NCI-H2171 treated with DMSO at 0.1 percent for 48 hours (cell line): ENCODE data around the gene RIMS1.
A peak's percentile ranks its signal among the peaks of the same experiment; 100 is the strongest.

Experiments
- DNase-seq: peaks from one replicate; lab custom pipeline; 2025; lab: John Stamatoyannopoulos, UW

Gene RIMS1

GRCh38 chr6:72348926-72349325 is 462.6 kb downstream of the RIMS1 start:
- no peak for DNase-seq

- DNase-seq, result no peak
These were observed 464.0 kb downstream of the RIMS1 start for GRCh38 chr6:72350296-72350881.

- DNase-seq, result no peak
These were observed 477.7 kb downstream of the RIMS1 start for GRCh38 chr6:72363844-72364740.

GRCh38 chr6:72365773-72366172 is 479.4 kb downstream of the RIMS1 start:
- no peak for DNase-seq

- DNase-seq, result no peak
These were observed 481.1 kb downstream of the RIMS1 start for GRCh38 chr6:72367439-72367838.

GRCh38 chr6:72371473-72371872 is 485.1 kb downstream of the RIMS1 start:
- no peak for DNase-seq

GRCh38 chr6:72374172-72374571 is 487.8 kb downstream of the RIMS1 start:
- no peak for DNase-seq

GRCh38 chr6:72374857-72375256 is 488.5 kb downstream of the RIMS1 start:
- DNase-seq, result no peak

GRCh38 chr6:72376736-72377135 is 490.4 kb downstream of the RIMS1 start:
- DNase-seq, result no peak

- DNase-seq, result no peak
These were observed 494.7 kb downstream of the RIMS1 start for GRCh38 chr6:72381076-72381475.

- DNase-seq, result no peak
These were observed 496.5 kb downstream of the RIMS1 start for GRCh38 chr6:72382602-72383529.

- DNase-seq, result no peak
These were observed 500.0 kb downstream of the RIMS1 start for GRCh38 chr6:72386324-72386723.

GRCh38 chr6:72389698-72390097 is 503.3 kb downstream of the RIMS1 start:
- DNase-seq, result no peak

- no peak for DNase-seq
These were observed 504.2 kb downstream of the RIMS1 start for GRCh38 chr6:72390548-72390947.

GRCh38 chr6:72401865-72402264 is 515.5 kb downstream of the RIMS1 start:
- no peak for DNase-seq

GRCh38 chr6:72403413-72403812 is 517.1 kb downstream of the RIMS1 start:
- DNase-seq, result no peak

- no peak for DNase-seq
These were observed 520.2 kb downstream of the RIMS1 start for GRCh38 chr6:72406517-72406916.

- no peak for DNase-seq
These were observed 524.4 kb downstream of the RIMS1 start for GRCh38 chr6:72410769-72411168.

GRCh38 chr6:72411872-72412708 is 525.7 kb downstream of the RIMS1 start:
- peak; percentile 68 for DNase-seq

- no peak for DNase-seq
These were observed 526.3 kb downstream of the RIMS1 start for GRCh38 chr6:72412709-72413044.

- no peak for DNase-seq
These were observed 527.5 kb downstream of the RIMS1 start for GRCh38 chr6:72413884-72414283.

- DNase-seq, result no peak
These were observed 528.3 kb downstream of the RIMS1 start for GRCh38 chr6:72414657-72415056.
